Measurements from ENCODE around the gene CACNB4. TPM values are rescaled to one million over a fixed set of nuclear protein-coding genes. Genes with fewer than 3 reads are reported as not detected.

The CACNB4 gene
- total RNA-seq, 1 donor from 2014 or later: 4.9 TPM

DNA sequence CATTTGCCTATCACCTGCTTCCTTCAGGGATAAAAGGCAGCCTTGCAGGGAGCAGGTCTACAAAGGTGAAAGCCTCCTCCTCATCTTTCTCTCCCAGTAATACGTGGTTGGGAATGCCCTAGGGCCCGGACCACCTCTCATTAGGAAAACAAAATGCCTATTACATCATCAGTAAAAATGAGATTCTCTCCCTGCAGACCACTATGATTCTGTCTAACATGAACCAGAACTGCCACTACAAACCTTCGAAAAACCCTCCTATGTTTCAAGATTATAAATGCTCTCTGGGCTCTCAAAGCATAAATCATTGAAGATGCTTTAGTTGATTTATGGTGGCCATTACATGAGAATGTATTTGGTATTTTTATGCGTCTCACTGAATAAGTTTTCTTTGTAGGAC lies 162.2 kb downstream of the CACNB4 start:
- TF ChIP-seq POLR2AphosphoS5 (IDR thresholded peaks at IDR 0.05; ENCODE audit: insufficient read depth in 1 of 2, low read depth in 1 of 2) (no peak), POLR2A (IDR thresholded peaks at IDR 0.05) (no peak)
- TF ChIP-seq, protein P1, sequence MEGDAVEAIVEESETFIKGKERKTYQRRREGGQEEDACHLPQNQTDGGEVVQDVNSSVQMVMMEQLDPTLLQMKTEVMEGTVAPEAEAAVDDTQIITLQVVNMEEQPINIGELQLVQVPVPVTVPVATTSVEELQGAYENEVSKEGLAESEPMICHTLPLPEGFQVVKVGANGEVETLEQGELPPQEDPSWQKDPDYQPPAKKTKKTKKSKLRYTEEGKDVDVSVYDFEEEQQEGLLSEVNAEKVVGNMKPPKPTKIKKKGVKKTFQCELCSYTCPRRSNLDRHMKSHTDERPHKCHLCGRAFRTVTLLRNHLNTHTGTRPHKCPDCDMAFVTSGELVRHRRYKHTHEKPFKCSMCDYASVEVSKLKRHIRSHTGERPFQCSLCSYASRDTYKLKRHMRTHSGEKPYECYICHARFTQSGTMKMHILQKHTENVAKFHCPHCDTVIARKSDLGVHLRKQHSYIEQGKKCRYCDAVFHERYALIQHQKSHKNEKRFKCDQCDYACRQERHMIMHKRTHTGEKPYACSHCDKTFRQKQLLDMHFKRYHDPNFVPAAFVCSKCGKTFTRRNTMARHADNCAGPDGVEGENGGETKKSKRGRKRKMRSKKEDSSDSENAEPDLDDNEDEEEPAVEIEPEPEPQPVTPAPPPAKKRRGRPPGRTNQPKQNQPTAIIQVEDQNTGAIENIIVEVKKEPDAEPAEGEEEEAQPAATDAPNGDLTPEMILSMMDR (IDR thresholded peaks at IDR 0.05): no peak
- no peak overlapping the region for H3K27ac ChIP-seq
- H3K4me3 ChIP-seq: no peak overlapping the region
- no peaks in the 10 kb centered on the region for H3K4me1 ChIP-seq
- H3K27me3 ChIP-seq: no peaks in the 10 kb centered on the region
- H3K36me3 ChIP-seq: no peaks in the 10 kb centered on the region
- intact Hi-C loops (cut with DNase I): no loop called here
- DNase-seq (ENCODE audit: extremely low spot score in 2 of 2): no peak
- H3K9me3 ChIP-seq: no peaks in the 10 kb centered on the region

DNA sequence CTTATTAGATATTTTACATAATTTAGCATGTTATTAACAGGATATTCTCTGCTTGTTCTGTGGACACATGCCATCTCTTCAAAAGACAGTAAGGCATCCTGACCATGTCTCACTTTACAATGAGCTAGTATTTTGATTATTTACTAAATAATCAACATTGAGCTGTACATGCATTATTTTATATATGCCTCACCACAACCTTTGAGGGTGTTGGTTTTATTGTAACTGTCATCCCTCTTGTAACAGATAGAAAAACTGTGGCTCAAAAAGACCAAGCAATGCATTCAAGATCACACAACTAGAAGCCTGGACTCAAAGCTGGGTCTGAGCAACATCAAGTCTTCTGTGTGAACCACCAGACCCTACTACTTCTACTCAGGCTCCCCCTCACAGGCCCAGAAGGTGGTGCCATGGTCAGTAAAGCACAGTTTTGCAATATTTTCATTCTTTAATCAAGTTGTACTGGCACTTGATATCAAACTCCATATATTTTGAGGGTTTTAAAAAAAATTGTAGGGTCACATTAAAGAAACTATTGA lies 165.5 kb downstream of the CACNB4 start:
- no peaks in the 10 kb centered on the region for H3K9me3 ChIP-seq
- no peak overlapping the region for H3K27ac ChIP-seq
- H3K27me3 ChIP-seq: no peaks in the 10 kb centered on the region
- H3K4me1 ChIP-seq: no peaks in the 10 kb centered on the region
- no peak for TF ChIP-seq POLR2A (IDR thresholded peaks at IDR 0.05)
- TF ChIP-seq, protein P1 (IDR thresholded peaks at IDR 0.05): no peak
- no peak for TF ChIP-seq POLR2AphosphoS5 (IDR thresholded peaks at IDR 0.05; ENCODE audit: insufficient read depth in 1 of 2, low read depth in 1 of 2)
- intact Hi-C loops (cut with DNase I): no loop called here
- H3K36me3 ChIP-seq: no peaks in the 10 kb centered on the region
- DNase-seq (ENCODE audit: extremely low spot score in 2 of 2): no peak
- H3K4me3 ChIP-seq: no peak overlapping the region

DNA sequence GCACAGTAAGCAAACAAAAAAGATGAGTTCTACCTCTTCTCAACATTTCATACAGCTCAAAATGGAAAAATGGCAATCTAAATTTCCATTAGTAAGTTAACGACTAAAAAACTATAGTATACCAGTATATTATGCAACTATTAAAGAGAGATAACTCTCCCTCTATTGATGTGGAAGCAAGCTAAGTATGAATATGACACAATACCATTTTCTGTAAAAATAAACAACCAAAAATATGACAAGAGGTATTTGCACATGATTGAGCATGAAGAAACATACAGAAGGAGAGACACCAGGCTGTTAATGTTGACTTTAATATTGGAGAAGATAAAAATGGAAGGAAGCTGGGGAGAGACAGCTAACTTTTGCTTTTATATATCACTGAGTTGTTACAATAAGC lies 167.1 kb downstream of the CACNB4 start:
- H3K9me3 ChIP-seq: no peaks in the 10 kb centered on the region
- intact Hi-C loops (cut with DNase I): no loop called here
- no peak overlapping the region for H3K4me3 ChIP-seq
- no peaks in the 10 kb centered on the region for H3K27me3 ChIP-seq
- no peaks in the 10 kb centered on the region for H3K36me3 ChIP-seq
- DNase-seq (ENCODE audit: extremely low spot score in 2 of 2): no peak
- H3K27ac ChIP-seq: no peak overlapping the region
- H3K4me1 ChIP-seq: no peaks in the 10 kb centered on the region
- TF ChIP-seq, protein P1 (IDR thresholded peaks at IDR 0.05): no peak
- TF ChIP-seq POLR2A (IDR thresholded peaks at IDR 0.05): no peak
- TF ChIP-seq POLR2AphosphoS5 (IDR thresholded peaks at IDR 0.05; ENCODE audit: insufficient read depth in 1 of 2, low read depth in 1 of 2): no peak

DNA sequence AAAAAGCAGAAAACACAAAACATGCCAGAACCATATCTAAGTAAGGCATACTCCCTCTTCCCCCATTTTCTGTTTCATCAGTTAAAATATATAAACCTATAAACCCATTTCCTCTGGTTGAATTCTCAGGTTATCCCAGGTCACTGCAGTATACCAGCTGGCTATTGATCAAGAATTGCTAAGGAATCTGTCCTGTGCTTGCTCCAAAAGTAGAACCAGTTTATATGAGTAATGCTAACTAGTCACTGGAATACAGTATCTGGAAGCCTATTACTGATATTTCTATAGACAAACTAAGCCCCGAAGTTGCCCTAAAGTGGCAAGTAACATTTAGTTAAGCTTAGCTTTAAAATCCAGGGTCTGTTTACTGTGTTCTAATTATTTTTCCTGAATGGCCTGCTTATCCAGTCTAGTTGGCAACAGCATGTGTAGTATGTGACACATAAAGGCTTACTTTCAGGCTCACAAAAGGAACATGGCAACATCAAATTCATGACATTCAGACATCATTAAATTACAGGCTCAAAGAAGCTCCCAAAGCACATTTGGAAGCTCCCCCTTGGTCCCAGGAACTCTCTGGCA lies 167.7 kb downstream of the CACNB4 start:
- intact Hi-C loops (cut with DNase I): no loop called here
- H3K27ac ChIP-seq: no peak overlapping the region
- H3K4me1 ChIP-seq: no peaks in the 10 kb centered on the region
- H3K27me3 ChIP-seq: no peaks in the 10 kb centered on the region
- no peak overlapping the region for H3K4me3 ChIP-seq
- no peaks in the 10 kb centered on the region for H3K36me3 ChIP-seq
- H3K9me3 ChIP-seq: no peaks in the 10 kb centered on the region
- TF ChIP-seq POLR2AphosphoS5 (IDR thresholded peaks at IDR 0.05; ENCODE audit: insufficient read depth in 1 of 2, low read depth in 1 of 2) (no peak), POLR2A (IDR thresholded peaks at IDR 0.05) (no peak)
- TF ChIP-seq, protein P1 (IDR thresholded peaks at IDR 0.05): no peak
- DNase-seq (ENCODE audit: extremely low spot score in 2 of 2): no peak

DNA sequence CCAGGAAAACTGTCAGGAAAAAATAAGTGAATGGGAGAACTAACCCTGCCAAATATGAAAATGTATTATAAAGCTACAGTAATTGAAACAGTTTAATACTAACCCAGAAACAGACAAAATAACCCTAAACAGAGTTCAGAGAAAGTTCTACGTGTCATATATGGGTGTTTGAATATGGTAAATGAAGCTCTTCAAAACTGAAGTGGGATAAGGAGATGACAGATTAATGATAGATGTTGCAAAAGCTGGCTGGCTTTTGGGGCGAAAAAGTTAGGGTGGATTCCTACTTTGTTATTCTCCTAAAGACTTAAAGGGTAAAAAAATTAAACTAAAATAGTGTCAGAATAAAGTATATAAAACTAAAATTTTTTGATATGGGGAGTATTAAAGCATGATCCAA lies 168.8 kb downstream of the CACNB4 start:
- TF ChIP-seq POLR2A (IDR thresholded peaks at IDR 0.05) (no peak), POLR2AphosphoS5 (IDR thresholded peaks at IDR 0.05; ENCODE audit: insufficient read depth in 1 of 2, low read depth in 1 of 2) (no peak)
- TF ChIP-seq, protein P1 (IDR thresholded peaks at IDR 0.05): no peak
- Histone ChIP-seq H3K27me3 (no peaks in the 10 kb centered on the region), H3K36me3 (no peaks in the 10 kb centered on the region), H3K9me3 (no peaks in the 10 kb centered on the region), H3K4me1 (no peaks in the 10 kb centered on the region), H3K27ac (no peak overlapping the region), H3K4me3 (no peak overlapping the region)
- intact Hi-C loops (cut with DNase I): no loop called here
- DNase-seq (ENCODE audit: extremely low spot score in 2 of 2): no peak
